ENCODE measurements around the gene RC3H1. TPM values are rescaled to one million over a fixed set of nuclear protein-coding genes. Genes with fewer than 3 reads are reported as not detected.

RC3H1 gene
- total RNA-seq, 1 donor from 2014 or later: 32.8 TPM

- no peaks in the 10 kb centered on the region for H3F3A ChIP-seq (ENCODE audit: low read depth)
- H3K79me2 ChIP-seq (ENCODE audit: low read depth): no peaks in the 10 kb centered on the region
- H3K27ac ChIP-seq: no peak overlapping the region
- no peak overlapping the region for H3K27ac Mint-ChIP-seq
- no peak overlapping the region for H3K9ac ChIP-seq
- no peaks in the 10 kb centered on the region for H3K36me3 ChIP-seq
- DNase-seq (ENCODE audit: low spot score): no peak
- peaks cover 2% of the 10 kb centered on the region for H3K27me3 Mint-ChIP-seq (ENCODE audit: insufficient read depth, low read depth)
- peaks cover 10% of the 10 kb centered on the region for H3K36me3 Mint-ChIP-seq
- no peak overlapping the region for H3K4me2 ChIP-seq
- H3K4me3 Mint-ChIP-seq: no peak overlapping the region
- H3K9me3 ChIP-seq (ENCODE audit: low read depth): no peaks in the 10 kb centered on the region
- no peak overlapping the region for H2AFZ ChIP-seq (replicated peaks)
- H3K4me1 Mint-ChIP-seq: no peaks in the 10 kb centered on the region
- no peak for TF ChIP-seq EZH2 (IDR thresholded peaks at IDR 0.05)
- no peak overlapping the region for H3K4me3 ChIP-seq
- no peaks in the 10 kb centered on the region for H3K9me3 Mint-ChIP-seq
- H3K27me3 ChIP-seq: no peaks in the 10 kb centered on the region
- H4K20me1 ChIP-seq (ENCODE audit: low read depth): no peaks in the 10 kb centered on the region
- H3K4me1 ChIP-seq: no peaks in the 10 kb centered on the region
Observed at GRCh38 chr1:173893611-173894010, 128.5 kb downstream of the RC3H1 start.

- Mint-ChIP-seq H3K36me3 (peaks cover 24% of the 10 kb centered on the region), H3K9me3 (no peaks in the 10 kb centered on the region), H3K27me3 (ENCODE audit: insufficient read depth, low read depth) (peaks cover 2% of the 10 kb centered on the region), H3K4me3 (no peak overlapping the region), H3K27ac (no peak overlapping the region), H3K4me1 (no peaks in the 10 kb centered on the region)
- Histone ChIP-seq H3F3A (ENCODE audit: low read depth) (no peaks in the 10 kb centered on the region), H3K79me2 (ENCODE audit: low read depth) (no peaks in the 10 kb centered on the region), H3K4me3 (no peak overlapping the region), H3K4me1 (no peaks in the 10 kb centered on the region), H3K27ac (no peak overlapping the region), H3K27me3 (no peaks in the 10 kb centered on the region), H4K20me1 (ENCODE audit: low read depth) (no peaks in the 10 kb centered on the region), H3K36me3 (no peaks in the 10 kb centered on the region), H3K4me2 (no peak overlapping the region), H3K9ac (no peak overlapping the region), H3K9me3 (ENCODE audit: low read depth) (no peaks in the 10 kb centered on the region), H2AFZ (replicated peaks) (no peak overlapping the region)
- DNase-seq (ENCODE audit: low spot score): no peak
- no peak for TF ChIP-seq CTCF (IDR thresholded peaks at IDR 0.05)
- no peak for TF ChIP-seq EZH2 (IDR thresholded peaks at IDR 0.05)
- no peak for TF ChIP-seq EZH2phosphoT487 (IDR thresholded peaks at IDR 0.05)
Observed at GRCh38 chr1:173889885-173890284, 132.3 kb downstream of the RC3H1 start.

- Histone ChIP-seq H3K79me2 (ENCODE audit: low read depth) (peaks cover 4% of the 10 kb centered on the region), H4K20me1 (ENCODE audit: low read depth) (no peaks in the 10 kb centered on the region), H3K4me2 (no peak overlapping the region), H3K27me3 (no peaks in the 10 kb centered on the region), H3K27ac (no peak overlapping the region), H3K36me3 (no peaks in the 10 kb centered on the region), H2AFZ (replicated peaks) (no peak overlapping the region), H3K4me3 (no peak overlapping the region), H3F3A (ENCODE audit: low read depth) (no peaks in the 10 kb centered on the region), H3K9me3 (ENCODE audit: low read depth) (no peaks in the 10 kb centered on the region), H3K9ac (no peak overlapping the region), H3K4me1 (no peaks in the 10 kb centered on the region)
- Mint-ChIP-seq H3K27me3 (ENCODE audit: insufficient read depth, low read depth) (peaks cover 2% of the 10 kb centered on the region), H3K9me3 (no peaks in the 10 kb centered on the region), H3K4me1 (no peaks in the 10 kb centered on the region), H3K27ac (no peak overlapping the region), H3K4me3 (no peak overlapping the region), H3K36me3 (peaks cover 20% of the 10 kb centered on the region)
- TF ChIP-seq EZH2phosphoT487 (IDR thresholded peaks at IDR 0.05) (no peak), CTCF (IDR thresholded peaks at IDR 0.05) (no peak), EZH2 (IDR thresholded peaks at IDR 0.05) (no peak)
- no peak for DNase-seq (ENCODE audit: low spot score)
Observed at GRCh38 chr1:173888749-173889148, 133.4 kb downstream of the RC3H1 start.

- Histone ChIP-seq H2AFZ (replicated peaks) (no peak overlapping the region), H3K36me3 (no peaks in the 10 kb centered on the region), H3K4me2 (no peak overlapping the region), H3K4me3 (no peak overlapping the region), H4K20me1 (ENCODE audit: low read depth) (no peaks in the 10 kb centered on the region), H3K4me1 (no peaks in the 10 kb centered on the region), H3K9me3 (ENCODE audit: low read depth) (no peaks in the 10 kb centered on the region), H3F3A (ENCODE audit: low read depth) (no peaks in the 10 kb centered on the region), H3K27ac (no peak overlapping the region), H3K79me2 (ENCODE audit: low read depth) (peaks cover 4% of the 10 kb centered on the region), H3K9ac (no peak overlapping the region), H3K27me3 (no peaks in the 10 kb centered on the region)
- H3K9me3 Mint-ChIP-seq: no peaks in the 10 kb centered on the region
- H3K4me3 Mint-ChIP-seq: no peak overlapping the region
- no peak overlapping the region for H3K27ac Mint-ChIP-seq
- no peaks in the 10 kb centered on the region for H3K4me1 Mint-ChIP-seq
- no peak for TF ChIP-seq EZH2phosphoT487 (IDR thresholded peaks at IDR 0.05)
- no peak for TF ChIP-seq CTCF (IDR thresholded peaks at IDR 0.05)
- TF ChIP-seq EZH2 (IDR thresholded peaks at IDR 0.05): no peak
- peaks cover 18% of the 10 kb centered on the region for H3K36me3 Mint-ChIP-seq
- DNase-seq (ENCODE audit: low spot score): no peak
- no peaks in the 10 kb centered on the region for H3K27me3 Mint-ChIP-seq (ENCODE audit: insufficient read depth, low read depth)
Observed at GRCh38 chr1:173887627-173888026, 134.5 kb downstream of the RC3H1 start.

All from neural progenitor cell (in vitro differentiated cells).